ENCODE results near the gene RAP1GAP.

- TF ChIP-seq, protein P1, sequence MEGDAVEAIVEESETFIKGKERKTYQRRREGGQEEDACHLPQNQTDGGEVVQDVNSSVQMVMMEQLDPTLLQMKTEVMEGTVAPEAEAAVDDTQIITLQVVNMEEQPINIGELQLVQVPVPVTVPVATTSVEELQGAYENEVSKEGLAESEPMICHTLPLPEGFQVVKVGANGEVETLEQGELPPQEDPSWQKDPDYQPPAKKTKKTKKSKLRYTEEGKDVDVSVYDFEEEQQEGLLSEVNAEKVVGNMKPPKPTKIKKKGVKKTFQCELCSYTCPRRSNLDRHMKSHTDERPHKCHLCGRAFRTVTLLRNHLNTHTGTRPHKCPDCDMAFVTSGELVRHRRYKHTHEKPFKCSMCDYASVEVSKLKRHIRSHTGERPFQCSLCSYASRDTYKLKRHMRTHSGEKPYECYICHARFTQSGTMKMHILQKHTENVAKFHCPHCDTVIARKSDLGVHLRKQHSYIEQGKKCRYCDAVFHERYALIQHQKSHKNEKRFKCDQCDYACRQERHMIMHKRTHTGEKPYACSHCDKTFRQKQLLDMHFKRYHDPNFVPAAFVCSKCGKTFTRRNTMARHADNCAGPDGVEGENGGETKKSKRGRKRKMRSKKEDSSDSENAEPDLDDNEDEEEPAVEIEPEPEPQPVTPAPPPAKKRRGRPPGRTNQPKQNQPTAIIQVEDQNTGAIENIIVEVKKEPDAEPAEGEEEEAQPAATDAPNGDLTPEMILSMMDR (IDR thresholded peaks at IDR 0.05) = no peak
- TF ChIP-seq EP300 (IDR thresholded peaks at IDR 0.05) (no peak), POLR2A (IDR thresholded peaks at IDR 0.05; ENCODE audit: low read depth) (no peak), POLR2AphosphoS5 (IDR thresholded peaks at IDR 0.05) (no peak)
These were observed 5.8 kb upstream of the RAP1GAP start for GRCh38 chr1:21674957-21675356.

Measured in esophagus muscularis mucosa (tissue), 4 donors.